HUES64 (cell line): ENCODE data around the gene ARID5A.
"Not testable (repeated sequence)": the region's sequence is repeated elsewhere in the genome, so short reads cannot be mapped to it uniquely, and the experiment has no call there.

Experiments used
- H3K27ac ChIP-seq: 2 replicates; pipeline ENCODE4 v1.7.0; 2013; ENCODE audit warnings: low read depth, low read length, inconsistent platforms
- H3K27me3 ChIP-seq: 2 replicates; pipeline ENCODE4 v1.6.1; 2013; ENCODE audit warnings: mild to moderate bottlenecking, low read length; ENCODE audit not compliant: insufficient read depth
- H3K36me3 ChIP-seq: 2 replicates; pipeline ENCODE4 v1.6.1; 2013; ENCODE audit warnings: mild to moderate bottlenecking, low read length; ENCODE audit not compliant: insufficient read depth
- H3K4me1 ChIP-seq: 2 replicates; pipeline ENCODE4 v1.6.1; 2013; ENCODE audit warnings: mild to moderate bottlenecking, low read length, moderate library complexity; ENCODE audit not compliant: insufficient read depth
- H3K4me3 ChIP-seq: 2 replicates; pipeline ENCODE4 v1.5.1; 2013; ENCODE audit warnings: mild to moderate bottlenecking, low read length, moderate library complexity
- H3K9ac ChIP-seq: 2 replicates; pipeline ENCODE4 v1.6.1; 2013; ENCODE audit warnings: mild to moderate bottlenecking, low read depth, low read length
- H3K9me3 ChIP-seq: 2 replicates; pipeline ENCODE4 v1.6.1; 2013; ENCODE audit warnings: low read depth, low read length; ENCODE audit not compliant: insufficient read depth
- WGBS: fragments of 150-250, 120-280 bp; methylation state at CpG from one replicate; pipeline ENCODE4 v1.1.7; 2013; ENCODE audit warnings: missing lambda C conversion rate; 5-methylcytosine and 5-hydroxymethylcytosine counted together

ARID5A gene

GRCh38 chr2:96554293-96555145 lies 18.0 kb downstream of the ARID5A start:
- no peaks in the 10 kb centered on the region for H3K36me3 ChIP-seq
- H3K4me1 ChIP-seq: peaks cover 2% of the 10 kb centered on the region; the same call in 1 of the 2 replicates
- H3K9ac ChIP-seq: no peak overlapping the region
- WGBS: 51% methylated on average over 35 of the region's 35 CpGs
- H3K27me3 ChIP-seq: no peaks in the 10 kb centered on the region
- H3K4me3 ChIP-seq: no peak overlapping the region
- no peaks in the 10 kb centered on the region for H3K9me3 ChIP-seq
- H3K27ac ChIP-seq: no peak overlapping the region

GRCh38 chr2:96555146-96555610 lies 18.6 kb downstream of the ARID5A start:
- Histone ChIP-seq H3K4me3 (no peak overlapping the region), H3K4me1 (peaks cover 2% of the 10 kb centered on the region; the same call in 1 of the 2 replicates), H3K36me3 (no peaks in the 10 kb centered on the region), H3K27ac (no peak overlapping the region), H3K27me3 (no peaks in the 10 kb centered on the region), H3K9me3 (no peaks in the 10 kb centered on the region), H3K9ac (no peak overlapping the region)
- 91% methylated on average over 14 of the region's 14 CpGs for WGBS

GRCh38 chr2:96556441-96557330 lies 20.1 kb downstream of the ARID5A start:
- no peaks in the 10 kb centered on the region for H3K9me3 ChIP-seq
- H3K27ac ChIP-seq: no peak overlapping the region
- H3K9ac ChIP-seq: no peak overlapping the region
- peaks cover 2% of the 10 kb centered on the region; the same call in 1 of the 2 replicates for H3K4me1 ChIP-seq
- no peaks in the 10 kb centered on the region for H3K27me3 ChIP-seq
- 78% methylated on average over 16 of the region's 16 CpGs for WGBS
- no peaks in the 10 kb centered on the region for H3K36me3 ChIP-seq
- no peak overlapping the region for H3K4me3 ChIP-seq

GRCh38 chr2:96557421-96557820 lies 20.9 kb downstream of the ARID5A start:
- not testable (repeated sequence) for H3K27ac ChIP-seq, H3K4me1 ChIP-seq, H3K27me3 ChIP-seq, H3K9me3 ChIP-seq, H3K4me3 ChIP-seq, H3K36me3 ChIP-seq, H3K9ac ChIP-seq
- WGBS: 94% methylated on average over 6 of the region's 6 CpGs

- Histone ChIP-seq H3K36me3 (no peaks in the 10 kb centered on the region), H3K27me3 (no peaks in the 10 kb centered on the region), H3K9me3 (no peaks in the 10 kb centered on the region), H3K4me3 (no peak overlapping the region), H3K4me1 (peaks cover 2% of the 10 kb centered on the region; the same call in 1 of the 2 replicates), H3K27ac (no peak overlapping the region), H3K9ac (no peak overlapping the region)
- 92% methylated on average over 6 of the region's 6 CpGs for WGBS
Observed at GRCh38 chr2:96558061-96558460, 21.5 kb downstream of the ARID5A start.

GRCh38 chr2:96558485-96558884 lies 21.9 kb downstream of the ARID5A start:
- WGBS: 92% methylated on average over 7 of the region's 8 CpGs
- H3K27ac ChIP-seq: no peak overlapping the region
- H3K4me3 ChIP-seq: no peak overlapping the region
- no peaks in the 10 kb centered on the region for H3K27me3 ChIP-seq
- no peaks in the 10 kb centered on the region for H3K36me3 ChIP-seq
- no peak overlapping the region for H3K9ac ChIP-seq
- H3K9me3 ChIP-seq: no peaks in the 10 kb centered on the region
- H3K4me1 ChIP-seq: peaks cover 2% of the 10 kb centered on the region; the same call in 1 of the 2 replicates

- Histone ChIP-seq H3K9me3 (no peaks in the 10 kb centered on the region), H3K36me3 (no peaks in the 10 kb centered on the region), H3K27ac (no peak overlapping the region), H3K27me3 (no peaks in the 10 kb centered on the region), H3K4me3 (no peak overlapping the region), H3K9ac (no peak overlapping the region), H3K4me1 (0 out of 2 replicates have a peak, but pooled peaks cover 4% of the 10 kb centered on the region)
- WGBS: 81% methylated on average over 4 of the region's 4 CpGs
Observed at GRCh38 chr2:96564026-96564425, 27.5 kb downstream of the ARID5A start.

- H3K9ac ChIP-seq: no peak overlapping the region
- H3K4me3 ChIP-seq: no peak overlapping the region
- WGBS: 89% methylated on average over 3 of the region's 3 CpGs
- no peaks in the 10 kb centered on the region for H3K9me3 ChIP-seq
- 0 out of 2 replicates have a peak, but pooled peaks cover 4% of the 10 kb centered on the region for H3K4me1 ChIP-seq
- H3K36me3 ChIP-seq: no peaks in the 10 kb centered on the region
- H3K27me3 ChIP-seq: no peaks in the 10 kb centered on the region
- peak overlapping the region; percentile 29; the same call in 1 of the 2 replicates for H3K27ac ChIP-seq
Observed at GRCh38 chr2:96564563-96564962, 28.0 kb downstream of the ARID5A start.

- no peak overlapping the region for H3K9ac ChIP-seq
- 0 out of 2 replicates have a peak, but pooled peaks cover 4% of the 10 kb centered on the region for H3K4me1 ChIP-seq
- H3K36me3 ChIP-seq: no peaks in the 10 kb centered on the region
- H3K4me3 ChIP-seq: no peak overlapping the region
- H3K27me3 ChIP-seq: no peaks in the 10 kb centered on the region
- H3K9me3 ChIP-seq: no peaks in the 10 kb centered on the region
- WGBS: 12% methylated on average over 5 of the region's 5 CpGs
- H3K27ac ChIP-seq: peak overlapping the region; percentile 29; the same call in 1 of the 2 replicates
Observed at GRCh38 chr2:96565111-96565510, 28.6 kb downstream of the ARID5A start.

GRCh38 chr2:96568094-96568493 lies 31.5 kb downstream of the ARID5A start:
- Histone ChIP-seq H3K27ac (no peak overlapping the region), H3K9me3 (no peaks in the 10 kb centered on the region), H3K4me3 (no peak overlapping the region), H3K36me3 (no peaks in the 10 kb centered on the region), H3K27me3 (no peaks in the 10 kb centered on the region), H3K9ac (no peak overlapping the region), H3K4me1 (0 out of 2 replicates have a peak, but pooled peaks cover 4% of the 10 kb centered on the region)
- WGBS: 97% methylated on average over 1 of the region's 3 CpGs

GRCh38 chr2:96574364-96574763 lies 37.8 kb downstream of the ARID5A start:
- no peaks in the 10 kb centered on the region for H3K4me1 ChIP-seq
- H3K9ac ChIP-seq: no peak overlapping the region
- H3K27ac ChIP-seq: no peak overlapping the region
- H3K27me3 ChIP-seq: no peaks in the 10 kb centered on the region
- no peaks in the 10 kb centered on the region for H3K9me3 ChIP-seq
- WGBS: 98% methylated on average over 2 of the region's 2 CpGs
- no peaks in the 10 kb centered on the region for H3K36me3 ChIP-seq
- no peak overlapping the region for H3K4me3 ChIP-seq
